GM21360 (cell line): ENCODE results near the gene TGM3.

ENCODE experiments used
- ATAC-seq: cut with Tn5 transposase; IDR thresholded peaks from one replicate; pipeline ENCODE4 v1.9.1; 2021; ENCODE audit warnings: mild to moderate bottlenecking, moderate library complexity; ENCODE audit not compliant: unreplicated experiment

TGM3 gene

DNA sequence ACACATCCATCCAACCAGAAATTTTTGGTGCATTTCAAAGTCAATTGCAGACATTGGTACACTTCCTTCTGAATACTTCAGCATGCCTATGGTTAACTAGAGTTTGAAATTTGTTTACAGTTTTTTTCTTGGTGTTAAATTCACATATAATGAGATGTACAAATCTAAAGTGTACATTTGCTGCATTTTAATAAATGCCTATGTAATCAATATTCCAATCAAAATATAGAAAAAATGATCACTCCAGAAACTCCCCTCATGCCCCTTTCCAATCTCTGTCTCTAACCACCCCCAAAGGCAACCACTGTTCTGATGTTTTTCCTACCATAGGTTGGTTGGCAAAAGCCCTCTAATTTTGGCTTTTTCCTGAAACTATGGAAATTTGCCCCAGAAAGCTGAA, 77.3 kb downstream of the TGM3 start:
- no peak for ATAC-seq

DNA sequence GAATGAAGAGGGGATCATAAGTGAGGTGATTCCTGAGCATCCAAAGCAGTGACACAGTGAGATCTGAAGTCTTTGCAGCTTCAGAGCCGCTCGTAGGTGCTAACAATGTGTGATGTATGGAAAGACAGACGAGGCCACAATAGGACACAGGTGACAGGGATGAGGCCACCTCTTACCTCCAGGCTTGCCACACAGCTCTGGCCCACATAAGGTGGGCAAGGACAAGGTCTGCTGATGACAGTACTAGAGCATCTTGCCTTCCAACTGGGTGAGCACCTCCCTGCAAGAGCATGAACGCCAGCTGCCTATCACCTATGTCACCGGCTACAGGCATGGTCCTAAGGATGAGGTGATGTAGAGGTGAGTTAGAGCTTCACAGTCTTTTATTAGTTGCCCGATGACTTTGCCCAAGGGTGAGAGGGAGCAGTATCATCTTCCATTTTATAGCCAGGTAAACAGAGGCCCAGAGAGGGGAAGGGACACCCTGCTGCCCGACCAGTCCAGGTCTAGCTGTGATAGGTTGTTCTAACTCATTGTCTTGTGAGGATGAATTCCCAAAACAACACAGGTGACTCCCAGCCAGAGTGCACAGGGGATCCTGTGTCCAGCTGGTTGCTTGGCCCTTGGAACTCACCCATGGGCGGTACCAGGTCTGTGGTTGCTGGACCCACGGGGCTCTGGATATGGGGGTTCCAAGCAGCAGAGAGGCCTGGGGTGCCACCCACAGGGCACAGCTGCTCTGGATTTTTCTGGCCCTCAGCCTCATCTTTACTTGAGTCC, 78.7 kb downstream of the TGM3 start:
- ATAC-seq, result no peak

DNA sequence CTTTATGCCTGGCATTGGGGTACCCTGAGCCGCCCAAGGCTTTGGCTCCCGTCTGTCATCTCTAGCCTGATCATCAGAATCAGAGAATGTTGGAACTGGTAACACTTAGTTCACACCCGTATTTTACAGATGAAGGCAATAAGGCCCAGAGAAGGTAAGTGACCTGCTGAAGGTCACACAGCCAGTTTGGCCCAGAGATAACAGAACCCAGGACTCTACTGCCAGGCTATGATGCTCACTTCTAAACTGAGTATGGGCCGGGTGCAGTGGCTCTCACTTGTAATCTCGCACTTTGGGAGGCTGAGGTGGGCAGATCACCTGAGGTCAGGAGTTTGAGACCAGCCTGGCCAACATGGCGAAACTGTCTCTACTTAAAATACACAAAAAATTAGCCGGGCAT, 83.1 kb downstream of the TGM3 start:
- ATAC-seq, result no peak

DNA sequence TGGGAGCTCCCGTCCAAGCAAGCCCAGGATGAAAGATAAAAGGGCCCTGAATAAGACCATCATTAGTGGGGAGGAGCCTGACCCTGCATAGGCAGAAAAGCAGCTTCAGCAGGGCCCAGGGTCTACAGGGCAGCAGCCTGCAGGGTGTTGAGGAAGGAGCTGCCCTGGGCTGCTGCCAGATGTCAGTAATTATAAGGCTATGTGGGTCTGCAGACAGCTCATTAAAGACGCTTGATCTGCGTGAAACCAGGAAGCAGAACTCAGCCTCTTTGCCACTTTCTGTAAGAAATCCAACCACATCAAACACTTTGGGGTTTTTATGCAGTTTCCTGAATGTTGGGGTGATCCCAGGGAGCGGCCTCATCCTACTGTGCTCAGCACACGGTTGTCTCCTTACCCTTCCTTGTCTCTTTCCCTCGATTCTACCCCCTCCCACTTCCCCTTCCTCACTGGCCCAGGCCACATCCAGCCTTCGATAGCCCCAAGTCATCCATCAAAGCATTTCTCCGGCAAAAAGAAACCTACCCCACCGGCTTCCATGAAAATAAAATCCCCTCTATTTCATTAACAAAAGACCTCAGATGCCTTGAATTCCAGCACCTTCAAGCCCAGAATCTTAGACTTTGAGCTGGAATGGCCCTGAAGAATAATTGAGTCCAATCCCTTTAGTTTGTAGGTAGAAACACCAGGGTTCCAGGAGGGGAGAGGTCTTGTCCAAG, 83.9 kb downstream of the TGM3 start:
- no peak for ATAC-seq

DNA sequence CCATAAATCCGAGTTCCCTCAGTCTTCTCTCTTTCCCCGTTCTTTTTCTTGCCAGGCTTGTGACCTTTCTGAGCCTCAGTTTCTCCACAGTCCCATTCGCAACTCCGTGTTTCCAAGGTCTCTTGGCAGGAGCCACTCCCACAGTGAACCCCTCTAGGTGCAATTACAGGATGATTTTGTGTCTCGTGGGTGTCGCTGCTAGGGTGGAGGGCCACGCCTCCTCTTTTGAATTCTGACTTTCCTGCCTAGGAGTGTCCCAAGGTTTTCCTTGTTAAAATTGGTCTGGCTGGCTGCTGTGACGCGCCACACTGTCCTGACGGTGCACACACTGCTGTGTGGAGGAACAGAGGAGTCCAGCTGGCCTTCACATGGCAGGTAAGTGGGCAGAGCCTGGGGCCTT, 84.8 kb downstream of the TGM3 start, which contains the start of gene TGM6:
TGM6 (plus strand) TSS at position 301 of the 400 bp plus-strand sequence; CDS start at position 369, 68 bp downstream.
- no peak for ATAC-seq

DNA sequence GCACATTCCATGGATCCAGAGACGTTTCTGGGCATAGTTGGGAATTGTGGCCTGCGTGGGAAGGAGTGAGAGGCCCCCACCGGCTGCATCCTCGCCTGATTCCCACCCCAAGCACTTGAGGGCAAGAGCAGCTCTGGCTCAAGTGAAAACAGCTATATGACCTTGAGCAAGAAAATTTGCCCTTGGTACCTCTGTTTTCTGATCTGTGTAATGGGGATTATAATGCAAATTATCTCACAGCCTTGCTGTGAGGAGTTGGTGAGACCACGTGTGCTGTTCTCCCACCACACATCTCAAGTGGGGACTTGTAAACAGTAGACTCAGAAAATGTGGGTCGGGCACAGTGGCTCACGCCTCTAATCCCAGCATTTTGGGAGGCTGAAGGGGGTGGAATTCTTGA, 85.5 kb downstream of the TGM3 start:
- ATAC-seq, result no peak

DNA sequence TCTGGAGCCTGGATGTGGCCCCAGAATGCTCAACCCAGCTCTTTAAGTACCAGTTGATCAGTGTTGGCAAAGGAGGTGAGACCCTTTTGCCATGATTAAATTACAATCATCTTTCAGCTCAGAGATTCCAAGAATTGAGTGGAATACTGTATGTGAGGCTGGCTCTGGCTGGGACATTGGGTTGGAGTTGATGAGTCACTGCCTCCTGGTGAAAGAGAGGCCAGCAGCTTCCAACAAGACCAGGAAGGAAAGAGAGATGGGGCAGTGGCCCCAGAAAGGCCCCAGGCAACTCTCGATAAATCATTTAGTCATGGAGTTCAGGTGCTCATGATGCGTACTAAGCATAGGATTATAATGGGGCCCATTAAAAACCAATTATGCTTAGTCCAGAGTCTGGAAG, 87.0 kb downstream of the TGM3 start:
- no peak for ATAC-seq

DNA sequence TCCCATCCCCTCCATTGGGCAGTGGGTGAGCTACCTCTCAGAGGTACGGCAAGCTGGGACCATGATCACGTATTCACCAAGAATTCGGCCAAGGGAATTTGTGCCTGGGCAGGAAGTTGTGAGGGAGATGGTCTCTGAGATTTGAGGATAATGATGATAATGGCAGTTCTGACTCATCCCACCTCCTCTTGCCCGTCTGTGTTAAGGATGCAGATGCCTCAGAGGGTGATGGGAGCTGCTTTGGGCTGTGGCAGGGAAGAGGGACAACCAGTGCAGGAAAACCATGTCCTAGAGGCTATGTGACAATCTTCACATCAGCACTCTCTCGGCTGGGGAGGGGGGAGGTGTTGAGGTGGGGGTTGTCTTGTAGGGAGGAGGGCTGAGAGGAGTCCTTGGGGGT, 89.2 kb downstream of the TGM3 start:
- ATAC-seq, result no peak

DNA sequence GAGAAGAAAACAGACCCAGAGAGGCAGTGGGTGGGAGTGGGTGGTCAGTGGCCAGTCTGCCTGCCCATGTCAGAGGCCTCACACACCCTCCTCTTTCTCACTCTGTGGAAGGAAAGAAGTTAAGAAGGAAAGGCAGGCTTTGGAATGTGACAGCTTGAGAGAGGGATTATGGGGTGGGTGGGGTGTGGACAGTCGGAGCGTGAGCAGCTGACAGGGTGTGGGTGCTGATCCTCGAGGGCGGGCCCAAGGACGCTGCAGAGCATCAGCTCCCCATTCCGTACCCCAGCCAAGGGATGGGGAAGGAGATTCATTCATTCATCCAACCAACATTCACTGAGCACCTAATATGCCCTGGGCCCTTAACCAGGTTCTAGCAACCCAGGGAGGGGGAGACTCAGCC, 89.7 kb downstream of the TGM3 start:
- no peak for ATAC-seq

DNA sequence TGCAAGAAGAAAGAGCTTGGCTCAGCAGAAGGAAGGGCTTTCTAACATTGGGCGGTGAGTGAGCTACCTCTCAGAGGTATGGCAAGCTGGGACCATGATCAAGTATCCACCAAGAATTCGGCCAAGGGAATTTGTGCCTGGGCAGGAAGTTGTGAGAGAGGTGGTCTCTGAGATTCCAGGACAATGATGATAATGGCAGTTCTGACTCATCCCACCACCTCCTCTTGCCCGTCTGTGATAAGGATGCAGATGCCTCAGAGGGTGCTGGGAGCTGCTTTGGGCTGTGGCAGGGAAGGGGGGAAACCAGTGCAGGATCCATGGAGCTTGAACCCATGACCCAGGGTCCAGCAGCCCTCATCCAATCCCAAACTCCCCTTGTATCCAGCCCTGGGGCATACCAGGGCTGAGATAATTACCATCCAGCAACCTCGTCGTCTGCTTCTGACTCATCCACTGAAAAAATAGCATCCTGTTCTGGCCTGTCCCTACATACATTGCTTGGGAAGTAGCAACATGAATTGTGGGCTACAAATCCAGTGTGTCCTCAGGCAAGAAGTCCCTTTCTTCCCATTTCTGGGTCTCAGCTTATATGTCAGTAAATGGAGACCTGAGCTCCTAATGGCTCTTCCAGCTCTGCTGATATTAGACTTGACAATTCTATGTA, 90.8 kb downstream of the TGM3 start:
- no peak for ATAC-seq

DNA sequence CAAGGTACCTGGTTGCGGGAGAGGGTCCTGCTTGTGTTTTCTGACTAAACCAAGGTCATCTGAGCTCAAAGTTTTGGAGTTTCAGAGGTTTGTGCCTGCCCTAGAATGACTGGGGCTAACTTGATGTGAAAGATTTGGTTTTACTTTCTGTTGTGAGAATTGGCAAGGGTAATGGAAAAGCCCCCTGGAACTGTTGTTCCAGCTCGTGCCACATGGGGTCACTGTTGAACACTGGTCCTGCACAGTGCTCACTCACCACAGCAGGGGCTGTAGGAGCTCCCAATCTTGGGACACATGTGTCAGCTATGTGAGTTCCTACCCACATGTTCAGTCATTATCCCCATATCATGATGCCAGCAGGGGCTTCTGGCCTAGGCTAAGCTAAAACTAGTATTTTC, 91.4 kb downstream of the TGM3 start:
- ATAC-seq, result no peak

DNA sequence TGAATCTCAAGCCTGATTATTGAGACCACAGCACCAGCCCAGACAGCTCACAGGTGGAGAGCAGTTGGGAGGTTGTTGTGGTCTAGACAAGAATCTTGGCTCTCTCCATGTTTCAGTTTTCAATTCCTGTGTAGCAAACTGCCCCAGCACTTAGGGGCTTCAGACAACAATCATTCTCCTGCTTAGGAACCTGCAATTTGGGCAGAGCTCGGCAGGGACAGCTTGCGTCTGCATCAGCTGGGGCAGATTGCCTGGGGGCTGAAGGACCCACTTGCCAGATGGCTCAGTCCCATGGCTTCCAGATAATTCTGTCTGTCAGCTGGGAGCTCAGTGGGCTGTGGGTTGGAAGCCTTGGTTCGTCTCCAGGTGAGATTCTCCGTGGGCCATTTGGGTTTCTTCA, 91.8 kb downstream of the TGM3 start:
- no peak for ATAC-seq
